GM19324 (cell line): ENCODE results near the gene LHFPL3.
"Not testable (repeated sequence)": the region's sequence is repeated elsewhere in the genome, so short reads cannot be mapped to it uniquely, and the experiment has no call there.

ENCODE experiments used
- ATAC-seq: cut with Tn5 transposase; IDR thresholded peaks from one replicate; pipeline ENCODE4 v1.9.1; 2021; ENCODE audit warnings: mild to moderate bottlenecking, moderate library complexity; ENCODE audit not compliant: unreplicated experiment, low FRiP score

Gene LHFPL3

DNA sequence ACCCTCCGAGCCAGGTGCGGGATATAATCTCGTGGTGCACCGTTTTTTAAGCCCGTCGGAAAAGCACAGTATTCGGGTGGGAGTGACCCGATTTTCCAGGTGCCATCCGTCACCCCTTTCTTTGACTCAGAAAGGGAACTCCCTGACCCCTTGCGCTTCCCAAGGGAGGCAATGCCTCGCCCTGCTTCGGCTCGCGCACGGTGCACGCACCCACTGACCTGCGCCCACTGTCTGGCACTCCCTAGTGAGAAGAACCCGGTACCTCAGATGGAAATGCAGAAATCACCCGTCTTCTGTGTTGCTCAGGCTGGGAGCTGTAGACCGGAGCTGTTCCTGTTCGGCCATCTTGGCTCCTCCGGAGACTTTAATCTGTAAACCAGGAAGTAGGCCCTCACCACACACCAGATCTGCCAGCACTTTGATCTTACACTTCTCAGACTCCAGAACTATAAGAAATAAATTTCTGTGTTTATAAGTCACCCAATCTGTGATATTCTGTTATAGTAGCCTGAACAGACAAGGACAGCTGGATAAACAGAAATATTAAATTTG lies 235.0 kb downstream of the LHFPL3 start:
- ATAC-seq = not testable (repeated sequence)

DNA sequence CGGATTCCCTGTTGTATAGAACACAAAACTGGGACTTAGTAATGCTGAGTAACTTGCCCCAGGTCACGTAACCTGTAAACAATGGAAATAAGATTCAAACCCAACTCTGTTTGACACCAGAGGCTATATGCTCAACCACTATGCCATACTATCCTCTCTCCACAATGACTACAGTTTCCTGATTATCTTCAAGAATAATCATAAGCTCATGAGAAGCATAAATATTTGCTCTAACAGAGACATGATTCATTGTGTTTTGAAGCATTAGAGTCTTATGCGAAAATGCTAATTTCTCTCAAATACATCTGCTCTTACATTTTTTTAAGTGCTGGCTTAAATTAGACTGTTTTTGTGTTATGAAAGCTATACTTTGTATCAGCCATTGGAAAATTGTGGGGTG lies 241.3 kb downstream of the LHFPL3 start:
- no peak for ATAC-seq

DNA sequence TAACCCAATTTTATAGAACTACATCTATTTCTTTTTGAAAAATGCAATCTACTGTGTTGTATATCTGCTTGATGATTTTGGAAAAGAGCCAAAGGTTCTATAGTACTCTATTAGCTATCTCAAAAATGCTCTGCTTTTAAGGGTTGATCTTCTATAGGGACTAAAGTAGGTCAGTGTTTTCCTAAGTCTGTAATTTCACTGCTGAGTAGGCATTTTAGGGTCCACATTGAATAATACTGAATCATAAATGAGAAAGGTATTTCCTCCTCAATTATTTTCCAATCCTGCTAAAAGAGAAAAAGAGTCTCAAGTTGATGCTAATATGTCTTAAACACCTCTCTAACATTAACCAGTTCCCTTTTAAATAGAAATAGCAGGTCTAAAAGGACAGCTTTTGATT lies 244.2 kb downstream of the LHFPL3 start:
- ATAC-seq = no peak

DNA sequence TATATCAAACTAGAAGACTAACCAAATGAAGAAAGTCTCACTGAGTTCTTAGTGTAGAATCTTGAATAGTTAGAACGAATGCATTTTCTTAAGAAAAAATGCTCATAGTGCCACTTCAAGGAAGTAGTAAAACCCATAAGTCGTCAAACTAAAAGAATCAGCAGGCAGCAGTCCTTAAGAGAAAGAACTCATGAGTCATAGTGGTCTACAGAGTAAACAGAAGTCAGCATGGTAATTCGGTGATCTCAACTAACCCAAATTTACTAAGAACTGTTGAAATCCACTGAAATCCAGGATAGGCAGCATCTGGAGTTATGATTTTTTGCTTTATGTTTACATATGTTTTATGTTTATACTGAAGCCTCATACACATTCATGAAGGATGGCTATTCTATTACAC lies 256.2 kb downstream of the LHFPL3 start:
- no peak for ATAC-seq

DNA sequence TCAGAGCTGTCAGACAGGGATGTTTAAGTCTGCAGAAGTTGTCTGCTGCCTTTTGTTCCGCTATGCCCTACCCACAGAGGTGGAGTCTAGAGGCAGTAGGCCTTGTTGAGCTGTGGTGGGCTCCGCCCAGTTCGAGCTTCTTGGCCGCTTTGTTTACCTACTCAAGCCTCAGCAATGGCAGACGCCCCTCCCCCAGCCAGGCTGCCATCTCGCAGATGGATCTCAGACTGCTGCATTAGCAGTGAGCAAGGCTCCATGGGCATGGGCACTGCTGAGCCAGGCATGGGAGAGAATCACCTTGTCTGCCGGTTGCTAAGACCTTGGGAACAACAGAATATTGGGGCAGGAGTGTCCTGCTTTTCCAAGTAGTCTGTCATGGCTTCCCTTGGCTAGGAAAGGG lies 267.2 kb downstream of the LHFPL3 start:
- ATAC-seq = not testable (repeated sequence)

DNA sequence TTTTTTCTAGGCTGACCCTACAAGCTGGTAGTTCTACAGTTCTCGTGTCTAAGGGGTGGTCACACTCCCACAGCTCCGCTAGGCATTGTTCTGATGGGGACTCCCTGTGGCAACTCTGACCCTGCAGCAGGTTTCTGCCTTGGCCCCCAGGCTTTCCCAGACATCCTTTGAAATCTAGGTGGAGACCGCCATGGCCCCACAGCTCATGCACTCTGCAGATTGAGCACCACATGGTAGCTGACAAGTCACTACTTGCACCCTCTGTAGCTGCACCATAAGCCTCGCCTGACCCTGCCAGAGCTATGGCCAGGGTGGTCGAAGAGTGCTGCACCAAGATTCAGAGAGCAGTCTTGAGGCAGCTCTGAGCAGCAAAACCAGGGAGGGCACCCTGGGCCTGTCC lies 275.6 kb downstream of the LHFPL3 start:
- no peak for ATAC-seq

DNA sequence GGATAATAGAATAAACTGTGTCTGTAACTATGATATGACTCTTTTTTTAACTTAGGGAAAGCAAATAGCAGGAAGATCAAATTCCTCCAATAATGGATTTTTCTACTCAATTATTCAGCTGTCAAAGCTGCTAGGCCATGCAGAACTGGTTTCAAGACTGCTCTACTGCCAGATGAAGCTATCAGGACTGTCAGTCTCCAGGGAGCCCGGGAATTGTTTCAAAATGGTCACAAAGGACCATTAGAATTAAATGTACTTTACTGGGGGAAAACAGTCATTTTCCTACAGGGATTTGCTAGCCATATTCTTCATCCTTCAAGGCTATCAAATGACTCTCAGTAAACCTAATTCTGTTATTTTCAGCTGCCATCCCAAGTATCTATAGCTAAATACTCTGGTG lies 276.3 kb downstream of the LHFPL3 start:
- ATAC-seq = no peak

DNA sequence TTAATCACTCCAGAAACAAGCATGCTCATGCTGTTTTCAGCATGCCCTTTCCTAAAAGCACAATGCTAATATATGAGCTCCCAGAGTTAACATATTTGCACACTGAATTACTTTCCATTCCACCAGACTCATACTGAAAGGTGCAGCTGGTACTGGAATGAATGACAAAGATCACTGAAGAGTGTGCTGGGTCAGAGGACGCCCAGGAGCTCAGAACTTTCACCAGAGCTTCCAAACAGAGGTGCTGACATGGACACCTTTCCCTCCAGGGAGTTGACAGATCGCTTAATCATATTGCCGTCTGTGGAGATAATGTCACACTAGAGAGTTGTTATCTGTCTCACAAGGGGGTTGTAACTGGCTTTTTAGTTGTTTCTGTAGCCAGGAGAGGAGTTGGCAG lies 292.9 kb downstream of the LHFPL3 start:
- ATAC-seq = no peak

DNA sequence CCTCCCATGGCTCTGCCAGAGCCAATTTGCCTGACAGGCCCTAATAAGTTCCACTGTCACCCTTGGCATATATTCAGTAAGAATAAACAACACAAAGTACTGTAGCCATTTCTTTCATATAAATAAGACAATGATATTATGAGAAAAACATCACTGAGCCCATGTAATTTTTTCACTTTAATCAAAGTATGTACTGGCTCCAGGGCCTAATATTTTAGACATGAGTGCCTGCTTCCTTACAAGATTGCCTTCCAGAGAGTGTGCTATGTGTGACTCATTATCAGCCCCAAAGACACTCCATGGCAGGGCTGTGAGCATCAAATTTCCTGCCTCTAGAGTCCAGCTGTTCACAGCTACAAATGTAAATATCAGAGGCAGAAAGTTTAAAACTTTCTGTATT lies 297.6 kb downstream of the LHFPL3 start:
- ATAC-seq = no peak

DNA sequence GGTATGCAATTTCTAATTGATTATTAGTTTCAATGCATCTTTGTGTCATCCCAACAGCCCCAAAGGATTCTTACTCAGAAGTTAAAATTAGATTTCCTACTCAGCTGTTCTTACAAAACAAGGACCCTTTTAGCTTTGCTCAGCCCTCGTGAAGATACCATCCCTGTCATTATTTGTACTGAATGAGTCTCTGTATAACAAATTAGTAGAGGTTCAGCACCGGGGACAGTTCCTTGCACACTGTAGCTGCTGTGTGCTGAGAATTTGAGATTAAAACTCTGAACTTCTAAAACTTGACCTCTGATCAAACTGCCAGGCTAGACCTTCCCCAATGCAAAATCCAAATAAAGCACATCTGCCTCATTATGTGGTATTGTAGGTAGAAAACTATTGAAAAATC lies 299.1 kb downstream of the LHFPL3 start:
- no peak for ATAC-seq

DNA sequence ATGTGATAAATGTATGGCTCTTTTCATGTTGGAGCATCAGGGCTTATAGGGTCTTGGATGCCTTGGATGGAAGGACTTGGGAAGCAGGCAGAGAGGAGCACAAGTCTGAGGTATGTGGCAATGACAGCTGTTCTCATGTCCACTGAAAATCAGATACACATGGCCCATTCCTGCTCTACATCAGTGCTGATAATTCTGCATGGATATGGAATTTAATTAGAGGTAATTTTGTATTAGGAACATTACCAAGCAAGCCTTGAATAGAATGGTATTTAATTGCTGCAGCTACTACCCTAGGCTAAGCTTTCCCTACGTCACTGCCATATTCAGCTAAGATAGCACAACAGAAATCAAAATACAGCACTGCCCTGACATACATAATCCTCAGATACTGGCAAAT lies 299.6 kb downstream of the LHFPL3 start:
- ATAC-seq = no peak

DNA sequence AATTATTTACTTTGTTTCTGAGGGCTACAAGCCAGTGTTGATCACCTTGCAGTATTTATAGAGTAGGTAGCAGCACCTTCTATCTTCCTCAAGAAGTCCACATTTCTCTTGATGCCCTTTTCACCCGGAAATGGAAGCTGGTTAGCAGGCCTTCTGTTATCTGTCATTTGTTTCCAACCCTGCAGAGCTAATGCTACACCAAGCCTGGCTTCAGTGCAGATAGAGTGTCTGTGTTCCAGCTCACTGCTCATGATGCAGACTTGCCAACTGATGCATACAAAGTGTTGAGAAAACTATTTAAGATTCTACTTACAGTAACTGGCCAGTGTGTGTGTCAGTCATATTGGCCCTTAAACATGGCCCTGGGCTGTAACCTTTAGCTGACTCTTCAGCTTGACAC lies 301.0 kb downstream of the LHFPL3 start:
- ATAC-seq = no peak

DNA sequence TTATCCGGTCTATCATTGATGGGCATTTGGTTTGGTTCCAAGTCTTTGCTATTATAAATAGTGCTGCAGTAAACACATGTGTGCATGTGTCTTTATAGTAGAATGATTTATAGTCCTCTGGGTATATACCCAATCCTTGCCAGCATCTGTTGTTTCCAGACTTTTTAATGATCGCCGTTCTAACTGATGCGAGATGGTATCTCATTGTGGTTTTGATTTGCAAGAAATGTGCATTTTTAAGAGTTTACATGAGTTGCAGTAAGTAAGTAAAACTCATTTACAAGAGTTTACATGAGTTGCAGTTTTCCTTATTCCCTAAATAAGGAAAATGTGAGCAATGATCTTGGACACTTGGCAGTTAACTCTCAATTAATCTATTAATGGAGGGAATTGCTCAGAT lies 312.1 kb downstream of the LHFPL3 start:
- ATAC-seq = no peak

DNA sequence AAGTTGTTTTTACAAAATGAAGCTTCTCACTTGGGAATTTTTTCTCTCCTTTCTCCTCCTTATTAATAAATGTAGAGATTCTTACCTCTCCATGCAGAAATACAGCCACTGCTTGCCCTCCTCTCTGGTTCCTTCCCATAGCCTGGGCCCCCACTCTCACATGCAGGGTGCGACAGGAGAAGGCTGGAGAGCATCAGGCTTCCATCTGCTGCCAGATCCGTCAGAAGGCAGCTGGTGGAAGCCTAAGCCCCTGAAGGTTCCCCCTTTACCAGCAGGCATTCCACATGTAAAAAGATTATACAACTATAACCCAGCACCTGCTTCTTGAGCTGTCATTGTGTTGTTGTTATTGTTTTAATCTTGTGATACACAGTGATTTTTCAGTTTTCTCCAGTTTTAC lies 314.2 kb downstream of the LHFPL3 start:
- no peak for ATAC-seq

DNA sequence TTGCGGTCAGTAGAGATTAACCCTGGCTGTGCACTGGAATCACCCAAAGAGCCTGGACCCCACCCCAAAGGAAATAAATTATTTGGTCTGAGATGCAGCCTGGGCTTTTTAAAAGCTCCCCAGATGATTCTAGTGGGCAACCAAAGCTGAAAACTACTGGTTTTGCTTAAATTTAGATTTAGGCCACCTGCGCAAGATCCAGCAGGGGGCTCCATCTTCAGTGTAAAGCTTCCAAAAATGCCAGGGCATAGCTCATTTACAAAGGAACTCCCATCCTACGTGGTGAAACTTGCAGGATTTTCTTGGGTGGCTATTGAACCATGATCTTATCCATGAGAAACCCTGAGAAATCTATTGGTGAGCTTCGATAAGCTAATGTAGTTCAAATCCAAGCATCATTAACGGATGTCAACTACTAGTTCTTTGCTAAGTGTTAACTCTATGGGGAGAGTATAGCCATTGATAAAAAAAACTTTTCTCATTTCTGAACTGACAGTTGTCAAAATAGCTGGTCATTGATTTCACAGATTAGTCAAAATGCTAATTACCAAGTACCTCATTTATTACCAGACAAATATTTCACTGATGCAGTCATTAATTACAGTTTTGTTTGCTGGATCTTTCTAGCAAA lies 315.3 kb downstream of the LHFPL3 start:
- no peak for ATAC-seq

DNA sequence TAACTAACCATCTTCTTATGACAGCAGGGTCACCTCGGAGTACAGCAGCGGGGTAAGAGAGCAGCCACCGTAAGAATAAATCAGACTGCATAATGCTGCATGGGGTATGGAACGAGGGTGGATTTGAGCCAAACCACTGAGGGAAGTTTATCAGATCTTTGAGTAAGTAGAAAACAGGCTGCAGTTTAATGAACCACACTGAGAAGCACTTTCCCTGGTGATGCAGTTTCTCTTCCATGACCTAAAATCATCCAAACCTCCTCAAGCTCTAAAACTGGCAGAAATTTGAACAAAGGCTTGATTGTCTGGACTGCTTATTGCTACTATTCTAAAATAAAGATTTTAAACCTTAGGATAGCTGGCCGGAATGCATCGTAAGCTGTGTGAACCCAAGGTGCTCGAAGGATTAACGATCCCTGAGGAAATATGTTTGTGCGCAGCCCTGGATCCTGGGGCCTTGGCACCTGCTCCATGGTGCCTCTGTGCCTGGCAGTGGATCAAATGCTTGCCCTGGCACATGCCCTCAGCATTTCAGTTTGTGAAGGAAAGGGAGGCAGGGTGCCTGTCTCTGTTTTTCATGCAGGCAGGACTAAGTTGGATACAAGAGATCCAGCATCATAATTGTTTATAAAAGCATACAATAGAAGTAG lies 322.7 kb downstream of the LHFPL3 start:
- no peak for ATAC-seq

DNA sequence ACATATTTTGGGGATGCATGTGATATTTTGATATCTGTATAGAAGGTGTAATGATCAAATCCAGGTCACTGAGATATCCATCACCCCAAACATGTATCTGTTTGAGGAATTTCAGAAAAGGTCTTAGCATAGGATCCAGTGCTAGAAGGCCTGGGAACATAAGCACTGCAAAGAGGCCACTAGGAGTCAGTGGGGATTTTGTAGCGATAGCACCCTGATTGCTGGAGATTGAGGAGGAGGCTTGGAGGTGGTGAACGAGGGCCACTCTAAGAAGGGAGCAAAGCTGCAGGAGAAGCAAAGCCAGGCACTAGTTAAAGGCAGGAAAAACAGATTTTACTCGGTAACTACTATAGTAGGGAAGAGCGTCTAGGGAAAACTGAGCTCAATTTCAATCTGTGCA lies 324.0 kb downstream of the LHFPL3 start:
- no peak for ATAC-seq

DNA sequence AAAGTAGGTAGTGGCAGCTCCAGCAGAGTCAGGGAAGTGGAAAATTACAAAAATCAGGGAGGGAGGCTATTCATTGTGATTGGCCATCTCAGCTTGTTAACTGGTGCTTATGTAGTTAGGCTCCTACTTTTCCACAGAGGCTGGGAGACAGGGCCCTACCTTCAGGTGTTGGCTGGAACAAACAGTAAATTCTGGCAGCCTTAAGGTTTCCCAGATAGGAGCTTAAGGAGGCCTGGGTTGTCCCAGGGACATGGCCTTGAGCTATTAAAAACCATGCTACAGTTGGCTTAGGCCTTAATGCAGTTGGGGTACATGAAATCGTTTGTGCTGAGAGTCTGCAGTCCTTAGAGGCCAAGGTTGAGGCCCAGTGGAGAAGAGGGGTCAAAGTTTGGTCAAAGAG lies 324.5 kb downstream of the LHFPL3 start:
- no peak for ATAC-seq

DNA sequence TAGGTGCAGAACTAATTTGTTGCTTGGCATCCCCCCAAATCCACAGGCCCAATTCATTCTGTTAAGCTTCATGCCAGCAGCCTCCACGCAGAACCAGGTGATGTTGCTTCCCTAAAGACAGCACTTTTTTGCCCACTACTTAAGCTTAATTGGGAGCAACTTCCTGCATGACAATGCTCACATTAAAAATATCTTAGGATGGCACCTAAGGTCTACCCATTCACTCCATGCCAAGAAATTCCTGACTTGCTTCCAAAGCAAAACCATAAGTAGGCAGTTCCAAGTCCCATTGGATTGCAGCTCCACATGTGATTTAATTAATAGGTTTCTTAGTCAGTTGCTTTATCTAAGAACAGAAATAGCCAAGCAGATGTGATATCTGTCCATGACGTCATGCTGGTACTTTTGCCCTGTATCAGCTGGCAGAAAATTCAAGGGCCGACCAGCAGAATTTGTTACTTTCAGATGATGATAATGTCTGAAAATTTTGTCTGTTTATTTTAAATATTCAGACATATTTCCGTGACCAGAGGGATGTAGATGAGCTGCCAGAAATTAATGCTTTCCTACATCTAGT lies 325.5 kb downstream of the LHFPL3 start:
- ATAC-seq = no peak

DNA sequence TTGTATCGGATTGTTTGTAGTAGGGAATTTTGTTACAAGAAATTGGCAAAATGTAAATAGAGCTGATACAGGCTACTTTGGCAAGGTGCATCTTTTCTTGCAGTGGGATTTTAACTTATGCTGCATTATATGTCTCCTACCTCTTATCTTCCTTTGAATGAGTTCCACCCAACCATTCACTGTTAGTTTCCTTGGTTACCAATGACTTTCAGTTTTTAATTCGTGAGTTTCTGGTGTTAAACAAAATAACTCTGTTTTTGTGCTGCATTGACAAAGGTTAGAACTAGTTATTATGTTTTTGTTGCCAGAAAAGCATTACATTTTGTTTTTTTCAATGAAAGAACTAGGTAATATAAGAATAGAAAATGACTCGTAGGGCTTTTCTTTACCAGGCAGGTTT lies 327.2 kb downstream of the LHFPL3 start:
- ATAC-seq = no peak

DNA sequence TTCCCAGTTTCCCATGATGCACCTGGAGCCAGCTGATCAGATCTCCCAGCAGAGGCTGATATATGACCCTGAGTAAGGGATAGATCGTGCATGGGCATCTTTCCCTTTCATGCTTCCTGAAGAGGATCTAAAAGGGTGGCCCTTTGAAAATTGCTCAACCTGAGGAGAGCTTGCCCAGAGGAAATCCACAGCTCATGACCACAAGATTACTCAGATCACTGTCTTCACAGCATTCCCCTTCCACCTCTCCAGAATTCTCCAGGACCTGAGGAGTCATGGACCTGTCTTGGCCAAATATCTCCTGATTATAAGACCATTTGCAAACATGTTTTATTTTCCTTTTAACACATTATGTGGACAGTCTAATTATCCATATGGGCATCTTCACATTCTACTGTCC lies 328.1 kb downstream of the LHFPL3 start:
- no peak for ATAC-seq

DNA sequence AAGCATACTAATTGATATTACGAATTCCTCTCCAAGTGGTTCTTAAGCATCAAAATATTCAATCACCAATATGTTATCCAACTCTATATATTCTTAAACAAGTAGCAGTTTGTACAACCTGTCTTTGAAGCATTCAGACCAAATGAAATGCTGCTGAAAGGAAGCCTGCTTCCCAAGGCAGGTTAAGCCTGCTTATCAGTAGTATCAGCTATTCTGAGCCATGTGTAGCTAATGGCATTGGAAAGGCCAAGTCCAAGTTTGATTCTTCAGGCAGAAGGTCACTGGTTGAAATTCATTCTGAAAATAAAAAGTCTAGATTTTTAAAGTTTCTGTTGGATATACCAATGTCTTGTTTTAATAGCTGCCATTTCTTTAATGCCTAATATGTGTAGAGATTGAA lies 328.7 kb downstream of the LHFPL3 start:
- ATAC-seq = no peak
